ENCODE data around the gene URB2.
A peak's percentile ranks its signal among the peaks of the same experiment; 100 is the strongest.

Gene URB2

DNA sequence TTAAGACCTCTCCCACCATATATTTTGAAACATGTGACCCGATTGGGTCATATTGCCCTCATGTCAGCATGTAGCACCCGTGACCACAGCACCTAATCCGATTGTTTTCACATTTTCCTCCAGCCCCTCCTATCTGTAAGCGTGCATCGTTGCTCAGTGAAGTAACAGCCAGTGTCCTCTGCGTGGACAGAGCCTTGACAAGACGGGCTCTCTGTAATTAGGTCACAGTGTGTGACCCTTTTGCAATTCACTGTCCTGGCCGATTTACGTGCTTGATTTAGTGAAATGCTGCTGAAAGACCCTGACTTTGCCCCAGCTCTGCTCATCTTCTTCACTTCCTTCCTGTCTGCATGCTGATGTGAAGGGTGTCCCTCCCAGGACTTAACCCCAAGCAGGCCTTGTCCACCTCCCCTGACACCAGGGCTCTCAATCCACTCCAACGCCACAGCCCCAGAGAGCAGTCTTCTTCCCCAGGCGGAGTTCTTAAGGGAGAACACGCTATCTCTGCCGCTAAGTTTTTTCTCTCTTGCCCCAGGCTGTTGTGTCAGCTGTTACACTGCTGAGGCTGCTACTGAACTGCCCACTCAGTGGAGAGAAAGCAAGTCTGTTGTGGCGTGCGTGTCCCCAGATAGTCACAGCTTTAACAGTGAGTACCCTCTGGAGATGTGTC lies 19.4 kb downstream of the URB2 start:
- no peak for DNase-seq (ENCODE audit: low spot score)

DNA sequence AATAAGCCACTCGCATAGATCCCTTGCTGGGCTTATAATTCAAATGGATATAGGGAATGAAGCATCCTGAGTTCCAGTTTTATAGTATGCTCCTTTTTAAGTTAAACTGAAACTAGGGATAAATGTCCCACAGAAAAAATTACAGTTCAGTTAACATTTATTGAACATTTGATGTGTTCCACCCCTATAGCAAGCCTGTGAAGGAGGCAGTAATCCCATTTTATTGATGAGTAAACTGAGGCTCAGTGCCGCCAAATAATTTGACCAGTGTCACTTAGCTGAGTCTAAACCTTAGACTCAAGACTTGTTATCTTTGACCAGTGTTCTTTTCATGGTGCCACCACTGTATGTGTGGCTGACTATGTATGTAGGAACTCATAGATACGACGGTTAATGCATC lies 22.4 kb downstream of the URB2 start:
- DNase-seq (ENCODE audit: low spot score), result no peak

DNA sequence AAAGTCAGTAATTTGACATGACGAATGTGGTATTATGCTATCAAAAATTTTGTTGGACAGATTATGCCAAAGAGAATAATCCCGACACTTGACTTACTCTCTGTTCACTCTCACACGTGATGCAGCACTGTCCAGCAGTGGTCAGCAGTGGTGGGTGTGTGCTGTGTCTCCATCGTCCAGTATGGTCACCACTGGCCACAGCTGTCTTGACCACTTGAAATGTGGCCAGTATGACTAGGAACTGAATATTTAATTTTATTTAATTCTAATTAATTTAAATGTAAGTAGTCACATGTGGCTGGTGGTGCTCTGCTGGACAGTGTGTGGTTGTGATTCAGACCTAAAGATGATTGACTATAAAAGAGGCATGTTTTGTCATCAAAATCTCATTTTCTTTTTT lies 24.0 kb downstream of the URB2 start:
- no peak for DNase-seq (ENCODE audit: low spot score)

DNA sequence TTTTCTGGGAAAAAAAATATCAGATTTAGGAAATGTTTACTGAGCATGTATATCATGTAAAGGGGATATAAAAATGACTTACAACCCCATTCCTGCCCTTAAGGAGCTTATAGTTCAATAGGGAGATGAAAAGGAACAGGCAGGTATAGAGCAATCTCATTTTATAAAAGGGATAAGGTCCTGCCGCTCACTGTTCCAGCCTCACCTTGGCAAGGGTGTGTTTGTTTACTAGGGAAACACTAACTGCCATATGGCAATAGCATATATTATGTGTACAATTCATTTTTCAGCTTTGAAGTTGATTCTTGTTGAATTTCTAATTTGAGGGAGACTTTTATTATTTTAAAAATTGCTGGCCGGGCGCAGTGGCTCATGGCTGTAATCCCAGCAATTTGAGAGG lies 25.5 kb downstream of the URB2 start:
- DNase-seq (ENCODE audit: low spot score), result no peak

DNA sequence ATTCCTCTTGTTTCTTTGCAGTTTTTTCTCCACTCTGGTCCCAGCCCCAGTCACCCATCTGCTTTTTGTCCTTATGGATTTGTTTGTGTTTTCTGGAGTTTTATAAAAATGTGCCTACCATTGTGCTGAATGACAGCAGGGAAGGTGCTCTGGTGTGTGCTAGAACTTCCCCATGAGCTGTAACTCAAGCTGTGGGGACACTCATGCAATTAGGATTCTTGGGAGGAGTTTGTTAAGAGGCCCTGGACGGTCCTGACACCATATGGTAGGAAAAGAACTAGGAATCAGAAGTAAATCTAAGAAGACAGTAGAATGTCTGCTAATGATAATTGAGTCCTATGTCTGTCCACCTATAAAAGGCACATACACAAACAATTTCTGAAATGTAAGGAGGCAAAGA lies 27.4 kb downstream of the URB2 start:
- DNase-seq (ENCODE audit: low spot score), result no peak

DNA sequence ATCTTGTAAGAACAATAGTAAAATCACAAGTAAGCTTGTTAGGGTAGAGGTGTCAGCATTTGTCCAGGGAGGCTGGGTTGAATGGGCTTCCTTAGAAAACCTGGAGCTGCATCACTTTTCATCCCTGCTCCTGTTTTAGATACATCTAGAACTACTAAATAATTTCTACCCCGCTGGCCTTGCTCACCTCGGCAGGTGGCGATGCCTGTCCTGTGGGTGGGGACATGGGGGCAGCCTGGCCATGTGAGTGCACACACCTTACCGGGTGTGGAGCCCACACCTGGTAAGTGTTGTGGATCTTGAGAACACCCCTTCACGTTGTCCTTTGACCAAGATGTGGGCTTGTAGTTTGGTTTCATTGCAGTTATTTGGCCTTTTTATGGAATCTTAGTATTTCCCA lies 29.7 kb downstream of the URB2 start:
- no peak for DNase-seq (ENCODE audit: low spot score)

DNA sequence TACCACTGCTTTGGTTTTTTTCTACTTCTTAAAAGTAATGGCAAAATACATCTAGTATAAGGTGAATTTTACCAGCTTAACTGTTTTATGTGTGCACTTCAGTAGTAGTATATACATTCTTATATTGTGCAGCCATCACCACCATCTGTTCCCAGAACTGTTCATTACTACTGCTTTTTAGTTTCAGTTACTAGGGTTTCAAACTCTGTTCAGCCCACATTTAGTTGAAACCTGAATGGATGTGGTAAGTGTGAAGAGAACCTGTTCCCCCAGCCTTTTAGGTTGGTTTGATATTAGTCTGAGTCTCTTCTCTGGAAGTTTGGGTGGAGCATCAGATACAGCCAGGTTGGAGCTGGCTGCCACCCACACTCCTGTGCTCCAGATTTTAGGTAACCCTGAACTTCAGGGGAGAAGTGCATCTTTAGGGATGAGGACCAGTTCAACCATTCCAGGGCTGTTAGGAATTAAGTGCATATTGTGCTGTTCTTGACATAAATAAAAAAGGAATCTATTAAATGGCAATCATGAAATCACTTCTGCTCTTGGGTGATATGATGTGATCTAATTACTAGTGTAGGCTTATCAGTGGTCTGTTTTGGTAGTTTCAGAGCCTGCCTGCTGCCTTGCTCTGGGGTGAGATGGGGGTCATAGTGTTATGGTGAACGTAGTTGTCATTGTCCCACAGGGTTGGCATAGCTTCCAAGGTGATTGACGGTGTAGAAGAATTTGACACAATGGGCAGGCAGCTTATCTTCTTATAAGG lies 32.1 kb downstream of the URB2 start:
- DNase-seq (ENCODE audit: low spot score), result no peak

DNA sequence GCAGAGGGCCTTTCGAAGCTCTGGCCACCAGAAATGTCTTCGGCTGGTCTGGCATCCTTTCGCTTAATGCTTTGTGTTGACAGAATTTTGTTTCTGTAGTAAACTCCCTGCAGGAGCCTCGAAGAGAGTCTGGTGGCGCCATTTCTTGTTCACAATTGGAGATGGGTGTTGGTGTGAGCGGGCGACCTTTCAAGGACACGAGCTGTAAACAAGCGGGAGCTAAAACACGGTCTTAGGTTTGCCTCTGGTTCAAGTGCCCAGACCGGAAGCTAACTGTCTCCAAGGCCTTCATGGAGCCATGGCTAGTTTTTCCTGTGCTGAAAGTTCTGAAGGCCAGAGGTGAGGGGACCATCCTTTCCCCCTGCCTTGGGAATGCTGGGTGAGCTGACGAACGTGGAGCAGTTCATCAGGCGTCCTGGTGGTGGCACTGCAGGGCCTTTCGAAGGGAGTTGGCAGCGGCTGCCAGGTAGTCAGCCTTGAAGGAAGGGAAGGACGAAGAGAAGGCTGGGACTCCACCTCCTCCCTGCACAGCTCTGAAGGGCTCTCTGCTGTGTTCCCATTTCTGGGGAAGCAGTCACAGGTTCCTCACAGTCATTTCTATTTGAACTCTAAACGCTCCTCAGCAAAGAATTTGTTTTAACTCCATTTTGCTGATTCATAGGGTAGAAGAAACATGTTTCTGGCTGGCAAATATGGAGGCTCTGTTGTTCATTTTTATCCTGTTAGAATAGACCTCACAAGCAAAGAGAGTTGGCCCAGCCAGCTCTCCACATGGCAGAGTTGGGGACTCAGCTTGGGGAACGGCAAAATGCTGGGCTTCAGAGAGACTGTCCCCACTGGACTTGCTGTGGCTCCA lies 35.2 kb downstream of the URB2 start:
- peak; percentile 94 for DNase-seq (ENCODE audit: low spot score)

DNA sequence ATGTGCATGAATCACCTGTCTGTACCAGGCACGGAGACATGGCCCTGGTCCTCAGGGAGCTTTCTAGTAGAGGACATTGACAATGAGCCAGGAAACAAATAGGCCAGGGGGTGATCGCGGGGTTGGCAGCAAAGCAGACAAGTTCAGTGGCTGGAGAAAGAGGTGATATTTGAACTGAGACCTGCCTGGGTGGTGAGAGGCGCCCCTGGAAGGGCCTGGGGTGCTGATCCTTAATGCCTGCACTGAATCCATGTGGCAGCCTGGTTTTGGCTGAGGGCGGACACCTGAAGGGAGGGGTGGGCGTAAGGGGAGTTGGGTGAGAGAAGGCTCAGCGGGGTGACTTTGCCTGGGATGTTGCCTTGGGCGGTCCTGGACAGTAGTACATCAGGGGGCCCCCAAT lies 35.9 kb downstream of the URB2 start:
- no peak for DNase-seq (ENCODE audit: low spot score)

DNA sequence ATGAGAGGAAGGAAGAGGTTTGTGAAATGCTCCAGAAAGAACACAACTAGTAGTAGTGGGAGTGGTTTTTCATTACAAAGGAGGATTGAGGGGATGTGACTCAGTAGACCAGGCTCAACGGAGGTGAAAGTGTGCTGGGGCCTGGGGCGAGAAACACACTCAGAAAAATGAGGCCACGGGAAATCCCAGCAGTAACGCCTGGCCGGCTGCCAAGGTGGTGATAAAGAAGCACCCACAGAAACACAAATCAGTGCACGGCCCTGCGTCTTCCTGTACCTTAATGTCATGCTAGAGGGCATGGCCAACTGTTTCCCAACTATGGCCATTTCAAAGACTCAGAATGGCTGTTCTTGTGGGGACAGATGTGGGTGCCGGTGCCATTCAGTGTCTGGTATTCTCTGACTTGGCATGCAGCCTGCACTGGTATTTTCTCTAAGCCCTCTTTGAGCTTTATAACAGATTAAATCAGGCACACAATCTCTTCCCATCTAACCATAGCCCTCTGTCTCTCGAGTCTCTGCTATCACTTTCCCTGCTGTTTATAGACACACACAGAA lies 38.2 kb downstream of the URB2 start:
- no peak for DNase-seq (ENCODE audit: low spot score)

DNA sequence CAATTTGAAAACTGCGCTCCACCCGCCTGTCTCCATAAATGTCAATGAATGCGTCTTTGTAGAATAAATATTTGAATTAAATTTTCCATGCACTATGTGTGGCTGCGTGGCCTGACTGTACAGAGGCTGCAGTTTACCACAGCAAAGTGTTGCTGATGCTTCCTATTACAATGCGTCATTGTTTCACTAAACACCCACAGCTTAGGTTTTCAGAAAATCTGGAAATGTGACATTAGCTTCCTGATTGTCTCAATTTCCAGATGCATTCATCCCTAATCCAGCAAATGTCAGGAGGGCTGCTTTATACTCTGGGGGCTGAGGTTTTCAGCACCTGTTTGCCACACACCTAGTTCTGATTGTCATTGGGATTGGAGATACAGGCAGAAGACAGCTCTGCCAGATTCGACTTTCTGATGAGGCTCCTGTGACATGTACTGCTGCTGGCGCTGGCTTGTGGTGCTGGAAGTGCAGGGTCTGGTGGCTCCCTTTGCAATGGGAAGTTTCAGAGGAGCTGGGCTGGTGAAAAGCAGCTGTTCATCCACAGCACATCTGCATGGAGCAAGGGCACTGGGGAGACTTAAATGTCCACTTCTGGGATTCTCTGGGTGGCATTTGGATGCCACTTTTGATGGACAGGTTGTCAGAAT lies 40.0 kb downstream of the URB2 start:
- no peak for DNase-seq (ENCODE audit: low spot score)

DNA sequence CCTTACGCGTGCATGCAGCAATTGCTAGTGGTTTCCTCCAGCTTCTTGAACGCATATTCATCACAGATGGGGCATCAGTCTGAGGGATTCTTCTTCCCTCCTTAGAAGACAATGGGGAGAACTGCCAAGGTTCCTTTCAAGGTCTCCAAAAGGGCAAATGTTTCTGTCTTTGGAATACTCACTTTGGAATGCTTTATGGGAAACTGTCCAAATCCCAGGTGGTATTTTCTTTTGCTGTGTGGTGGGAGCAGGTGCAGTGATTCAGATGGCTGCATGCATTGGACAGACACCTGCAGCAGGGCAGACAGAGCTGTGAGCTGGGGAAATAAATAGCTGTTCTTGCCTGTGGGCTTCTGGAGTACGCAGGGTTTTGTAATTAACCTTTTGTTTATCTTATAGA lies 40.5 kb downstream of the URB2 start:
- no peak for DNase-seq (ENCODE audit: low spot score)

DNA sequence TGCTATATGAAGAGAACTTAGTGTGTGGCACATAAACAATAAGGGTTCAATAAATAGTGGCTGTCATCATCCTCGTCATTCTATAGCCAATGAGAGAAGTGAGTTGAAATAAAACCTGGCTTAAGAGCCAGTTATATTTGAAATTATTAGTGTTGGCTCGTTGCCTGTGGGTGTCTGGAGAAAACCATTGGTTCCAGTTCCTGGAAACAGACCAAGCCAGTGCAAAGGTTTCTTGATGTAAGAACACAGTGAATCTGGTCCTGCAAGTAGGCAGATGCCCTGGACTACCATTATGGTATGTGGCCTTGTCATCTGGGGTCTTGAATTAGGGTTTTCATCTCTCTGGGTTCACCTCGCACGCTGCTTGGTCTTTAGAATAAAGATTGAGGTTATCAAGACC lies 43.3 kb downstream of the URB2 start:
- DNase-seq (ENCODE audit: low spot score), result no peak

DNA sequence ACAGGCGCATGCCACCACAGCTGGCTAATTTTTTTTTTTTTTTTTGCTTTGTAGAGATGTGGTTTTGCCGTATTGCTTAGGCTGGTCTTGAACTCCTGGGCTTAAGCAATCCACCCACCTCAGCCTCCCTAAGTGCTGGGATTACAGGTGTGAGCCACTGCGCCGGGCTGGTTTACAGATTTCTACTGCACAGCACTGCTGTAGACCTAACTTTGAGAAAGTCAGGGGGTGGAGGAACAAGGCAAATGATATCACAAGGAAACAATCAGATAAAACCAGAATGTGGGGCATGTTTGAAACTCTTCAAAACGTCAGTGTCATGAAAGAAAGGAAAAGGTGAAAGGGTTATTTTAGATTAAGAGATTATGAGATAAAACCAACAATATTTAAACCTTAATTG lies 45.3 kb downstream of the URB2 start:
- DNase-seq (ENCODE audit: low spot score), result no peak

DNA sequence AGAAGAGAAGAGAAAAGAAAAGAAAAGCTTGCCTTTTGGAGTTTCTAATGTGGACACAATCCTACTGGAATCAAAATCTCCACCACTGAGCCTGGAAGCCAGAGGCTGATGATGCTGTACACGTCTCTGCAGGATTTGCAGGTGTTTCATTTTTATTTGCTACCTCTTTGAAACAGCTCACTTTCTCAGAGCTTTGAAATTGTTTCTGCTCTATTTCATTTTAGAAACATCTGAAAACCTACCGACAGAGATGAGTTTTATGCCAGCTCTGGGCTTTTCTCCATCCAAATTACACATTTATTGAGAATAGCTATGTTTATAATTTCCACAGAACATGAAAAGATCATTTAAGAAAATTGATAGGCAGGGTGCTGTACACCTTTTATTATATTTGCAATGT lies 46.2 kb downstream of the URB2 start:
- DNase-seq (ENCODE audit: low spot score), result no peak

DNA sequence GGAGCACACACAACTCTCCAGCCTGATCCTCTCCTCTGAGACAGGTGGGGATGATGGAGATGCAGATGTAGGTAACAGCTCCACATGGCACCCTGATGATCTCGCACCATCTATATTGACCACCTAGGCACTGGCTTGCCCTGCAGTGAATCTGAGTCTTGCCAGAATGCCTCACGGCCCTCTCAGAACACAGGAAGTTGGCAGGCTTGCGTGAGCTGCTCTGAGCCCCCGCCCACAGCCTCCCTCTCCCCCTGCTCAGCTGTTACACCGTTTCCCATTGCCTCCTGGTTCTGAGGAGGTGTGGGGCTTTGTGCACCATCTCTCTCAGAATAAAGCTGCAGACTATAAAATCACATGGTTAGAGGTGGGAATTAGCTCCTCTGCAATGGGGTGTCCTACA lies 48.0 kb downstream of the URB2 start:
- no peak for DNase-seq (ENCODE audit: low spot score)

DNA sequence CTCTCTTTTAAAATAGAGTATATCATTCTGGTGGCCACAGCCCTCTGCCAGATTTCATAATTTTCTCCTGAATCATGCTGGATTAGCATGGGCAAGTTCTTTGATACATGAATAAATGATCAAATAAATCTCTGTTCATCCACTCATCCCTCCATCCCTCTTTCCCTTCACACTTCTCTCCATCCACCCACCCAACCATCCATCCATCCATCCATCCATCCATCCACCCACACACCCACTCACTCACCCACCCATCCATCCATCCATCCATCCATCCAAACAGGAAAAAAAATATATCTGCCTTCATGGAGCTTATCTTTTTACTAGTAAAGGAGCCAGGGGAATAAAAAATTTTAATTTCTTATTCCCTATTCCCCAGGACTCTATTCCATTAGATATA lies 49.3 kb downstream of the URB2 start:
- DNase-seq (ENCODE audit: low spot score), result no peak

DNA sequence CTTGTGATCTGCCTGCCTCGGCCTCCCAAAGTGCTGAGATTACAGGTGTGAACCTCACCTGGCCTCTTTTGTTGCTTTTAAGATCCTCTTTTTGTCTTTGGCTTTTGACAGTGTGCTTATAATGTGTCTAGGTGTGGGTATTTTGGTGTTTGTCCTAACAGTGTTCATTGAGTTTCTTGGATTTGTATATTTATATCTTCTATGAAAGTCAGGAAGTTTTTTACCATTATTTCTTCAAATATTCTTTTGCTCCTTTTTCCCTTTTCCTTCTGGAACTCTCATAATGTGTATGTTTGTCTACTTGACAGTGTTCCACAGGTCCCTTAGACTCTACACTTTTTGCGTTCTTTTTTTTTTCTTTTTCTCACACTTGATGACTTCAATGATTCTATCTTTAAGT lies 59.1 kb downstream of the URB2 start:
- DNase-seq (ENCODE audit: low spot score), result no peak

DNA sequence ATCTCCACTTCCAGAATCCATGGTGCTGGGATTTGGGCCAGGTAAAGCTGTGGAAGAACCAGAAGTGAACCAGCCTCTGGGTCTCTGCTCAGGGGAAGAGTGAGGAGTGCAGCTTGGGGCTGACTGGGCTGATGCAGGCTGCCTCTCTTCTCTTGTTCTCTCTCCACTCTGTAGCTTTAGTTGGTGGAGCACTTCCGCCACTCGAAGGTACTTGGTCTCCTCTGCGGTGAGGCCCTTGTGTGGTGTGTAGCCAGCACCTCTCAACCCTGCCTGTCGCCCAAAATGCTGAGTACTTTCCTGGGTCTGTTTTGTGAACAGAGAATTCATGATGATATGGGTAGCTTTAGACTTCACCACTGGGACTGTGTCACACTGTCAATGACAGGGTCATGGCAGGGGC lies 63.2 kb downstream of the URB2 start:
- no peak for DNase-seq (ENCODE audit: low spot score)

DNA sequence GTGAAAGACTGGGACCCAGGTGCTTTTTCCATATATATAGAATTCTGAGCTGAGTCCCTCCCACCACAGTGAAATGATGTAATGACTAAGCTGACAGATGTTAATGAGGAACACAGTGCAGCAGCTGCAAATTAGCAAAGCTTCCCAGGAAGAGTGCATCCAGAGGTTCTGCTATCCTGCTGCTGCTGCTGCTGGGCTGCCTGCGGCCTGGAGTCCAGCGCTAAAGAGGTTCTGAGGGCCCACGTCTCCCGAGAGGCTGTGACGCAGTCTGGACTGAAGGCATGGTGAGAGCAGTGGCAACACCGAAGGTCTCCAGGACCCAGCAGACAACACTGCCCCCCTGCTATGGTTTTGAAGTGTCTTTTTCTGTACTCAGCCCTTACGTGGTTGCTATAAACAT lies 63.9 kb downstream of the URB2 start:
- no peak for DNase-seq (ENCODE audit: low spot score)

DNA sequence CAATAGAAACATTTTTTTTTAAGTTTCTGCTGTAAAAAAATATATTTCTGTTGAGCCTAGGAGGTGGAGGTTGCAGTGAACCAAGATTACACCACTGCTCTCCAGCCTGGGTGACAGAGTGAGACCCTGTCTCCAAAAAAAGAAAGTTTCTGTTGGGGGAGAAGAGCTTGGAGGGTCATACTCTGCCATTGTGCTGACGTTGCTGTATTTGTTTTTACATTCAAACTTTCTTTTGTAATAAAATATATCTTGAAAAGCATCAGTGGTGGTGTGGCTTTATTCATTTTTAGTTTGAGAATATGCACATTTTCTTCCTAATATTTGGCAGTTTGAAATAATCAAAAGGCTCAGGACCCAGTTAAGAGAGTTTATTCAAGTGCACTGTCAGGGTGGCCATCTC lies 64.6 kb downstream of the URB2 start:
- DNase-seq (ENCODE audit: low spot score), result no peak

DNA sequence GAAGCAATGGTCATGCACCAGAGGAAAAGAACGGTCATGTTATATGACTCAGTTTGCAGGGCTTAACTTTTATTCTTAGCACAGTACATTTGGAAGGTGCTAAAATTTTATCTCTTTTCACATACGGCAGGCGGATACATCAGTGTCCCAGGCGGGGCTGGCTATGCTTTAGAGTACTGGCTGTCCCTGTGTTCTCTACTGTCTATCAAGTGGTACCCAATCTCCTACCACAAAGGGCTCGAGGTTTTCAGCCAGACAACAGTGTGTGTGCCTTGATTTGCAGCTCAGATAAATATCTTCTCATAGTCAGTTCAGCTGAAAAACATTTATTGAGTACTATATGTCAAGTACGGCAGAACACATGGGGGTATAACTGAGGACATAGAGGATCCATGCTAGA lies 65.3 kb downstream of the URB2 start:
- no peak for DNase-seq (ENCODE audit: low spot score)
